ENCODE data around the gene CNTNAP2. TPM values are rescaled to one million over a fixed set of nuclear protein-coding genes. Genes with fewer than 3 reads are reported as not detected.

Gene CNTNAP2
- total RNA-seq, 1 experiment from 2014 or later = 64.5 TPM

DNA sequence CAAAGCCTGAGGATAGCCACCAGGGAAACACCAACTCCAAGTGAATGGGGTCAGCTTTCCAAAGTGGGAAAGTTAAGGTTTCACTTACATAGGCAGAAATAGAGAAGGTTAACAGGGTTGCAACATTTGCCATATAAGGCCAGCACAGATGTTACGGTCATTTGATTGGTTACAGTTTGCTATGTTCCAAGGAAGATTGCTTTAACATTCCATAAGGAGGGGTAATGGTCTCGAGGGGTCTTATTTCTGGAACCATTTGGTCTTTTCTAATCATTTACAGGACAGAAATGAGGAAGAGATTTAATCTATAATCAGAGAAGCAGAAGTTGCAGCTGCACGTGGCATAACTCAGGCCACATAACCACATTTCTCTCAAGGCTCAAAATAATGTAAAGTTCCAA is 1794.6 kb downstream of the CNTNAP2 start:
- Mint-ChIP-seq H3K27ac (peak overlapping the region in 1 of 3 experiments; percentile 28; a peak in 1 of 7 replicates), H3K4me3 (no peak overlapping the region), H3K27me3 (ENCODE audit: low read depth) (no peaks in the 10 kb centered on the region; the same call in 1 of the 2 replicates), H3K4me1 (peaks cover 29 to 40% of the 10 kb centered on the region in 2 experiments), H3K36me3 (ENCODE audit: insufficient read depth in 1 of 3, low read depth in 3 of 3) (no peaks in the 10 kb centered on the region), H3K9me3 (no peaks in the 10 kb centered on the region; a peak in 1 of 5 replicates)
- no peak overlapping the region for H2AFZ ChIP-seq (ENCODE audit: low read length)
- TF ChIP-seq, protein P1, sequence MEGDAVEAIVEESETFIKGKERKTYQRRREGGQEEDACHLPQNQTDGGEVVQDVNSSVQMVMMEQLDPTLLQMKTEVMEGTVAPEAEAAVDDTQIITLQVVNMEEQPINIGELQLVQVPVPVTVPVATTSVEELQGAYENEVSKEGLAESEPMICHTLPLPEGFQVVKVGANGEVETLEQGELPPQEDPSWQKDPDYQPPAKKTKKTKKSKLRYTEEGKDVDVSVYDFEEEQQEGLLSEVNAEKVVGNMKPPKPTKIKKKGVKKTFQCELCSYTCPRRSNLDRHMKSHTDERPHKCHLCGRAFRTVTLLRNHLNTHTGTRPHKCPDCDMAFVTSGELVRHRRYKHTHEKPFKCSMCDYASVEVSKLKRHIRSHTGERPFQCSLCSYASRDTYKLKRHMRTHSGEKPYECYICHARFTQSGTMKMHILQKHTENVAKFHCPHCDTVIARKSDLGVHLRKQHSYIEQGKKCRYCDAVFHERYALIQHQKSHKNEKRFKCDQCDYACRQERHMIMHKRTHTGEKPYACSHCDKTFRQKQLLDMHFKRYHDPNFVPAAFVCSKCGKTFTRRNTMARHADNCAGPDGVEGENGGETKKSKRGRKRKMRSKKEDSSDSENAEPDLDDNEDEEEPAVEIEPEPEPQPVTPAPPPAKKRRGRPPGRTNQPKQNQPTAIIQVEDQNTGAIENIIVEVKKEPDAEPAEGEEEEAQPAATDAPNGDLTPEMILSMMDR (conservative IDR thresholded peaks at IDR 0.05) = no peak
- DNase-seq = no peak
- no peaks in the 10 kb centered on the region for H3K23me2 ChIP-seq (ENCODE audit: insufficient read length, low read depth, low read length, poor library complexity, severe bottlenecking)
- no peak overlapping the region for H3K9ac ChIP-seq (ENCODE audit: extremely low read depth, insufficient read length, low read length)
- no peak overlapping the region for H4K91ac ChIP-seq (ENCODE audit: insufficient read length, low read depth, low read length)
- no peaks in the 10 kb centered on the region for H3K79me2 ChIP-seq (ENCODE audit: insufficient read depth, low read length)
- no peak overlapping the region for H3K23ac ChIP-seq (ENCODE audit: insufficient read length, low read depth, low read length)
- no peak overlapping the region for H2BK15ac ChIP-seq (ENCODE audit: low read depth, low read length)
- H4K20me1 ChIP-seq (ENCODE audit: control insufficient read depth, insufficient read depth, insufficient read length) = no peaks in the 10 kb centered on the region
- no peaks in the 10 kb centered on the region for H3K27me3 ChIP-seq (ENCODE audit: insufficient read depth, low read length)
- no peaks in the 10 kb centered on the region for H3K9me3 ChIP-seq (ENCODE audit: control insufficient read depth, low read depth, low read length)
- no peak overlapping the region for H3K18ac ChIP-seq (ENCODE audit: insufficient read length, low read depth, low read length)
- no CpG with 5 or more reads among the region's 3 CpGs for WGBS (ENCODE audit: extremely low coverage, insufficient read length, low lambda C conversion rate)
- H4K5ac ChIP-seq (ENCODE audit: insufficient read length, low read depth, low read length) = no peak overlapping the region
- no peak overlapping the region for H3K4ac ChIP-seq (ENCODE audit: low read depth, low read length)
- H3K4me2 ChIP-seq (ENCODE audit: insufficient read depth, insufficient read length, low read length) = no peak overlapping the region
- no peak overlapping the region for H3K56ac ChIP-seq (ENCODE audit: insufficient read length, low read depth, low read length)
- H2BK5ac ChIP-seq (ENCODE audit: insufficient read length, low read length) = no peak overlapping the region
- H3K27ac ChIP-seq (ENCODE audit: insufficient read length, low read depth, low read length) = no peak overlapping the region
- H2BK120ac ChIP-seq (ENCODE audit: low read depth, low read length, poor library complexity, severe bottlenecking) = no peak overlapping the region
- no peak overlapping the region for H4K8ac ChIP-seq (replicated peaks; ENCODE audit: insufficient read length, low read depth, low read length)
- peak overlapping the region; percentile 96 for H2BK20ac ChIP-seq (ENCODE audit: low read depth, low read length, poor library complexity, severe bottlenecking)
- H2AK5ac ChIP-seq (ENCODE audit: insufficient read length, low read length) = no peak overlapping the region
- no peak overlapping the region for H3T11ph ChIP-seq (ENCODE audit: low read length)
- H3K14ac ChIP-seq (ENCODE audit: insufficient read depth, low read length) = no peak overlapping the region; the same call in 1 of the 2 replicates
- H3K79me1 ChIP-seq (ENCODE audit: insufficient read depth, low read depth, low read length, poor library complexity, severe bottlenecking) = no peaks in the 10 kb centered on the region
- no peak overlapping the region for H2BK12ac ChIP-seq (ENCODE audit: insufficient read length, low read depth, low read length)
- no peaks in the 10 kb centered on the region for H3K4me1 ChIP-seq (ENCODE audit: insufficient read depth, low read length)
